Stimulated activated CD8-positive, alpha-beta memory T cell treated with anti-CD3 and anti-CD28 coated beads, Interleukin-2, amount 100 ng/mL, for 1 hour (primary cell): ENCODE measurements around the gene BNIP1.

Experiments used
- DNase-seq, 2 donors: peaks; one replicate each; pipeline ENCODE4 v3.0.0-alpha.2; 2020; ENCODE audit warnings: low read depth in 2 of 2

The BNIP1 gene

DNA sequence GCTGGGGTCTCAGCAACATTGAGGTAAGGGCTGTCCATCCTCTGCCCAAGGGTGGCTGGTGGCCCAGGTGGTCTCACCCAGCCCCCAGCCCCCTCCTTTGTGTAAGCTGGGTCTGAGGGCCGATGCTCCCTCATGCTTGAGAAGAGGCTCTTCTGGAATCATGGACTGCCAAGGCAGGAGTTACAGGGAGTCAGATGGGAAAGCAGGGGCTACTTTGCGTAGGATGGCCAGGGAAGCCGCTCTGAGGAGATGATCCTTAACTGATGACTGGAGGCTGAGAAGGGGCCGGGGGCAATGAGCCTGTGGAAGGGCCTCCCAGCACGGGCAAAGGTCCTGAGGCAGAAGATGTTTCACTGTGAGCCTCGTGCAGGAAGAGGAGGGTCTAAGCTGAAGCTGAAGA is 67.0 kb downstream of the BNIP1 start:
- DNase-seq: no peak

DNA sequence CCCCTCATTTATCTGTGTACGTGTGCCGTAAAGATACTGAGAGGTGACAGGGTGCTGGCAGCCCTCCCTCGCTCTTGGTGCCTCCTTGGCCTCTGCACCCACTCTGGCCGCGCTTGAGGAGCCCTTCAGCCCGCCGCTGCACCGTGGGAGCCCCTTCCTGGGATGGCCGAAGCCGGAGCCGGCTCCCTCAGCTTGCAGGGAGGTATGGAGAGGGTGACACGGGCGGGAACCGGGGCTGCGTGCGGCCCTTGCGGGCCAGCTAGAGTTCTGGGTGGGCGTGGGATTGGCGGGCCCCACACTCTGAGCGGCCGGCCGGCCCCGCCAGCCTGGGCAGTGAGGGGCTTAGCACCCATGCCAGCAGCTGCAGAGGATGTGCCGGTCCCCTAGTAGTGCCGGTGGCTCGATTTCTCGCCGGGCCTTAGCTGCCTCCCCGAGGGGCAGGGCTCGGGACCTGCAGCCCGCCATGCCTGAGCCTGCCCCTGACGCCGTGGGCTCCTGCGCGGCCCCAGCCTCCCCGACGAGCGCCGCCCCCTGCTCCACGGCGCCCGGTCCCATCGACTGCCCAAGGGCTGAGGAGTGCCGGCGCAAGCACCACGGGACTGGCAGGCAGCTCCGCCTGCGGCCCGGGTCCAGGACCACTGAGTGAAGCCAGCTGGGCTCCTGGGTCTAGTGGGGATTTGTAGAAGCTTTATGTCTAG is 69.1 kb downstream of the BNIP1 start:
- DNase-seq: no peak
